Measurements from ENCODE around the gene NFYB. TPM values are rescaled to one million over a fixed set of nuclear protein-coding genes. Genes with fewer than 3 reads are reported as not detected.

Gene NFYB
- total RNA-seq, 1 donor = 25.7 TPM

GRCh38 chr12:104154286-104154685 is 16.3 kb upstream of the NFYB start:
- Histone ChIP-seq H3K79me2 (ENCODE audit: insufficient read depth, low read length) (no peaks in the 10 kb centered on the region), H4K20me1 (ENCODE audit: insufficient read depth, low read length) (no peaks in the 10 kb centered on the region), H2AFZ (ENCODE audit: low read length) (no peak overlapping the region), H3K9me3 (ENCODE audit: low read depth, low read length) (no peaks in the 10 kb centered on the region), H3K4me3 (ENCODE audit: insufficient read depth, low read length) (no peak overlapping the region), H3K36me3 (ENCODE audit: insufficient read depth, low read length) (no peaks in the 10 kb centered on the region), H3K4me2 (ENCODE audit: insufficient read depth, low read length) (no peak overlapping the region), H3K4me1 (ENCODE audit: insufficient read depth, low read length) (no peaks in the 10 kb centered on the region), H3K27ac (ENCODE audit: low read depth, low read length) (no peak overlapping the region), H3K27me3 (ENCODE audit: insufficient read depth, low read length) (peaks cover 9% of the 10 kb centered on the region)
- DNase-seq (ENCODE audit: insufficient read length, low spot score, missing footprints) = no peak
- TF ChIP-seq, protein P1, sequence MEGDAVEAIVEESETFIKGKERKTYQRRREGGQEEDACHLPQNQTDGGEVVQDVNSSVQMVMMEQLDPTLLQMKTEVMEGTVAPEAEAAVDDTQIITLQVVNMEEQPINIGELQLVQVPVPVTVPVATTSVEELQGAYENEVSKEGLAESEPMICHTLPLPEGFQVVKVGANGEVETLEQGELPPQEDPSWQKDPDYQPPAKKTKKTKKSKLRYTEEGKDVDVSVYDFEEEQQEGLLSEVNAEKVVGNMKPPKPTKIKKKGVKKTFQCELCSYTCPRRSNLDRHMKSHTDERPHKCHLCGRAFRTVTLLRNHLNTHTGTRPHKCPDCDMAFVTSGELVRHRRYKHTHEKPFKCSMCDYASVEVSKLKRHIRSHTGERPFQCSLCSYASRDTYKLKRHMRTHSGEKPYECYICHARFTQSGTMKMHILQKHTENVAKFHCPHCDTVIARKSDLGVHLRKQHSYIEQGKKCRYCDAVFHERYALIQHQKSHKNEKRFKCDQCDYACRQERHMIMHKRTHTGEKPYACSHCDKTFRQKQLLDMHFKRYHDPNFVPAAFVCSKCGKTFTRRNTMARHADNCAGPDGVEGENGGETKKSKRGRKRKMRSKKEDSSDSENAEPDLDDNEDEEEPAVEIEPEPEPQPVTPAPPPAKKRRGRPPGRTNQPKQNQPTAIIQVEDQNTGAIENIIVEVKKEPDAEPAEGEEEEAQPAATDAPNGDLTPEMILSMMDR (IDR thresholded peaks at IDR 0.05; ENCODE audit: extremely low read depth, low read depth, low read length) = no peak

GRCh38 chr12:104152685-104153241 is 14.8 kb upstream of the NFYB start:
- DNase-seq (ENCODE audit: insufficient read length, low spot score, missing footprints) = no peak
- Histone ChIP-seq H3K9me3 (ENCODE audit: low read depth, low read length) (no peaks in the 10 kb centered on the region), H3K4me3 (ENCODE audit: insufficient read depth, low read length) (no peak overlapping the region), H3K4me2 (ENCODE audit: insufficient read depth, low read length) (no peak overlapping the region), H3K36me3 (ENCODE audit: insufficient read depth, low read length) (no peaks in the 10 kb centered on the region), H3K27me3 (ENCODE audit: insufficient read depth, low read length) (peaks cover 9% of the 10 kb centered on the region), H3K27ac (ENCODE audit: low read depth, low read length) (no peak overlapping the region), H3K79me2 (ENCODE audit: insufficient read depth, low read length) (no peaks in the 10 kb centered on the region), H4K20me1 (ENCODE audit: insufficient read depth, low read length) (no peaks in the 10 kb centered on the region), H3K4me1 (ENCODE audit: insufficient read depth, low read length) (no peaks in the 10 kb centered on the region), H2AFZ (ENCODE audit: low read length) (no peak overlapping the region)
- TF ChIP-seq, protein P1 (IDR thresholded peaks at IDR 0.05; ENCODE audit: extremely low read depth, low read depth, low read length) = no peak

DNA sequence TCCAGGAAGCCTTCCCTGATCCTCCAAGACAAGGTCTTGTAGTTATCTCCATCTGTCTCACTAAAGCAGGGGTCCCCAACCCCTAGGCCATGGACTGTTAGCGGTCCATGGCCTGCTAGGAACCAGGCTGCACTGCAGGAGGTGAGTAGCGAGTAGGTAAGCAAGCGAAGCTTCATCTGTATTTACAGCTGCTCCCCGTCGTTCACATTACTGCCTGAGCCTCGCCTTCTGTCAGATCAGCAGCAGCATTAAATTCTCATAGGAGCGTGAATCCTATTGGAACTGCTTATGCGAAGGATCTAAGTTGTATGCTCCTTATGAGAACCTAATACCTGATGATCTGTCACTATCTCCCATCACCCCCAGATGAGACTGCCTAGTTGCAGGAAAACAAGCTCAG is 12.4 kb upstream of the NFYB start:
- TF ChIP-seq, protein P1 (IDR thresholded peaks at IDR 0.05; ENCODE audit: extremely low read depth, low read depth, low read length) = no peak
- no peaks in the 10 kb centered on the region for H3K9me3 ChIP-seq (ENCODE audit: low read depth, low read length)
- H3K79me2 ChIP-seq (ENCODE audit: insufficient read depth, low read length) = no peaks in the 10 kb centered on the region
- H3K4me2 ChIP-seq (ENCODE audit: insufficient read depth, low read length) = no peak overlapping the region
- peaks cover 8% of the 10 kb centered on the region for H3K27me3 ChIP-seq (ENCODE audit: insufficient read depth, low read length)
- no peaks in the 10 kb centered on the region for H4K20me1 ChIP-seq (ENCODE audit: insufficient read depth, low read length)
- no peak overlapping the region for H3K4me3 ChIP-seq (ENCODE audit: insufficient read depth, low read length)
- H3K36me3 ChIP-seq (ENCODE audit: insufficient read depth, low read length) = no peaks in the 10 kb centered on the region
- DNase-seq (ENCODE audit: insufficient read length, low spot score, missing footprints) = no peak
- H3K4me1 ChIP-seq (ENCODE audit: insufficient read depth, low read length) = no peaks in the 10 kb centered on the region
- H2AFZ ChIP-seq (ENCODE audit: low read length) = no peak overlapping the region
- no peak overlapping the region for H3K27ac ChIP-seq (ENCODE audit: low read depth, low read length)

- Histone ChIP-seq H3K4me1 (ENCODE audit: insufficient read depth, low read length) (no peaks in the 10 kb centered on the region), H3K4me2 (ENCODE audit: insufficient read depth, low read length) (no peak overlapping the region), H4K20me1 (ENCODE audit: insufficient read depth, low read length) (no peaks in the 10 kb centered on the region), H3K27ac (ENCODE audit: low read depth, low read length) (no peak overlapping the region), H3K4me3 (ENCODE audit: insufficient read depth, low read length) (no peak overlapping the region), H2AFZ (ENCODE audit: low read length) (no peak overlapping the region), H3K9me3 (ENCODE audit: low read depth, low read length) (no peaks in the 10 kb centered on the region), H3K27me3 (ENCODE audit: insufficient read depth, low read length) (peaks cover 8% of the 10 kb centered on the region), H3K36me3 (ENCODE audit: insufficient read depth, low read length) (no peaks in the 10 kb centered on the region), H3K79me2 (ENCODE audit: insufficient read depth, low read length) (no peaks in the 10 kb centered on the region)
- TF ChIP-seq, protein P1 (IDR thresholded peaks at IDR 0.05; ENCODE audit: extremely low read depth, low read depth, low read length) = no peak
- DNase-seq (ENCODE audit: insufficient read length, low spot score, missing footprints) = no peak
Measured at GRCh38 chr12:104147346-104147745, 9.3 kb upstream of the NFYB start.

All from osteoblast (primary cell).